Measurements from ENCODE around the gene TRIM24. TPM values are rescaled to one million over a fixed set of nuclear protein-coding genes. Genes with fewer than 3 reads are reported as not detected.
"Not testable (repeated sequence)": the region's sequence is repeated elsewhere in the genome, so short reads cannot be mapped to it uniquely, and the experiment has no call there.

Gene TRIM24
- total RNA-seq, 2 donors from 2014 or later = 16.2 to 18.1 TPM

DNA sequence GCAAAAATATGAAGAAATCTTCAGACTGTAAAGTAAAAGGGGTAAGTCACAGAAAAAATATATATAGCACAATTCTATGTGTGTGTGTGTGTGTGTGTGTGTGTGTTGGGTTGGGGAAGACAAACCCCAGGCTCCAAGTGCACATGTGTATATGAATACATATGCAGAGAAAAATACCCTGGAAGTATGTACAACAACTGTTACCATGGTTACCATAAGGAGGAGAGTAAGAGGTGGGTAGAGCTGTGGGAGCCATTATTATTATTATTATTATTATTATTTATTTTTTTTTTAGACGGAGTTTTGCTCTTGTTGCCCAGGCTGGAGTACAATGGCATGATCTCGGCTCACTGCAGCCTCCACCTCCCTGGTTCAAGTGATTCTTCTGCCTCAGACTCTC is 23.7 kb upstream of the TRIM24 start:
- Mint-ChIP-seq H3K27ac (no peak overlapping the region), H3K36me3 (ENCODE audit: insufficient read depth in 2 of 2) (peaks cover 1 to 5% of the 10 kb centered on the region in 2 donors), H3K9me3 (peaks cover 4 to 6% of the 10 kb centered on the region in 2 donors), H3K4me3 (no peak overlapping the region), H3K27me3 (ENCODE audit: low read depth) (no peaks in the 10 kb centered on the region), H3K4me1 (ENCODE audit: low read depth) (peaks cover 11% of the 10 kb centered on the region)
- ATAC-seq (replicated peaks in 1 of 2) (no peak), DNase-seq (no peak)

- no peak for DNase-seq
- peaks cover 0 to 1% of the 10 kb centered on the region in 2 donors for H3K9me3 Mint-ChIP-seq
- no peak overlapping the region for H3K27ac Mint-ChIP-seq
- no peak for ATAC-seq (replicated peaks in 1 of 2)
- H3K4me1 Mint-ChIP-seq (ENCODE audit: low read depth) = peaks cover 7% of the 10 kb centered on the region
- H3K36me3 Mint-ChIP-seq (ENCODE audit: insufficient read depth in 2 of 2) = no peaks in the 10 kb centered on the region
- H3K27me3 Mint-ChIP-seq (ENCODE audit: low read depth) = no peaks in the 10 kb centered on the region
- no peak overlapping the region for H3K4me3 Mint-ChIP-seq
Measured at GRCh38 chr7:138440460-138440859, 19.6 kb upstream of the TRIM24 start.

DNA sequence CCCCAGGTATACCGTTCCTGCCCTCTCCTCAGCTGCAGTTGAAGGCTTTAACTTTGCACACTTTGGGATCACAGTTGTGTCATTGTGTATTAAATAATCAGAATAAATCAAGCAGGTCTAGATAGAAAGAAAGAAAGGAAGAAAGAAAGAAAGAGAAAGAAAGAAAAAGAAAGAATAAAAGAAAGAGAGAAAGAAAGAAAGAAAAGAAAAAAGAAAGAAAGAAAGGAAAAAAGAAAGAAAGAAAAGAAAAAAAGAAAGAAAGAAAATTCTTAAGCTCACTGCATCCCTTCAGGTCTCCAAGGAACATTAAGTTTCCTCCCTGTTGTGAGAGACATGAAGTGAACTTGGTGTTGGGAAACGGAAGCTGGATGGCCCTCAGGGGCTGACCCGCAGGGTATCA is 17.2 kb upstream of the TRIM24 start:
- H3K4me3 Mint-ChIP-seq = no peak overlapping the region
- no peak for DNase-seq
- no peak for ATAC-seq (replicated peaks in 1 of 2)
- peaks cover 7% of the 10 kb centered on the region for H3K4me1 Mint-ChIP-seq (ENCODE audit: low read depth)
- no peaks in the 10 kb centered on the region for H3K36me3 Mint-ChIP-seq (ENCODE audit: insufficient read depth in 2 of 2)
- no peak overlapping the region for H3K27ac Mint-ChIP-seq
- H3K9me3 Mint-ChIP-seq = no peaks in the 10 kb centered on the region
- H3K27me3 Mint-ChIP-seq (ENCODE audit: low read depth) = no peaks in the 10 kb centered on the region

- no peaks in the 10 kb centered on the region for H3K27me3 Mint-ChIP-seq (ENCODE audit: low read depth)
- H3K9me3 Mint-ChIP-seq = no peaks in the 10 kb centered on the region
- ATAC-seq (replicated peaks in 1 of 2) (no peak), DNase-seq (peak; percentile 45 to 61)
- no peak overlapping the region for H3K27ac Mint-ChIP-seq
- no peak overlapping the region for H3K4me3 Mint-ChIP-seq
- no peaks in the 10 kb centered on the region for H3K36me3 Mint-ChIP-seq (ENCODE audit: insufficient read depth in 2 of 2)
- no peaks in the 10 kb centered on the region for H3K4me1 Mint-ChIP-seq (ENCODE audit: low read depth)
Measured at GRCh38 chr7:138449580-138449979, 10.5 kb upstream of the TRIM24 start.

DNA sequence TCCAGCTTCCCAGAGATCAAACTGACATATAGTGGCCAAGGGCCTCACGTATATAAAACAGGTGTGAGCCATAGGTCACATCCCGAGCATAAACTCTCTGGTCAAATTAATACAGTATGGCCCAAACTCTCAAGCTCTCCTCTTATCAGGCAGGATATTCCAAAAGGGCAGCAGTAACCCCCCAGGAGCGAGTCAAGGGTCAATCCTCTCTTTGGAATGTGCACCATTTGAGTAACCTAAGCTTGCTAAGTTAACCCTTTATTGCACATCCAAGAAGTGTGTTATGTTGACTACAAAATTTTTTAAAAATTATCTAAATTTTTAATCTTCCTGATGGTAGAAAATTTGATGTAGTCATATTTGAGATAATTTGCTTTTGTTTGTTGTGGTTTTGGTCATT is 4.5 kb upstream of the TRIM24 start:
- H3K27ac Mint-ChIP-seq = no peak overlapping the region
- H3K4me1 Mint-ChIP-seq (ENCODE audit: low read depth) = peaks cover 6% of the 10 kb centered on the region
- H3K36me3 Mint-ChIP-seq (ENCODE audit: insufficient read depth in 2 of 2) = no peaks in the 10 kb centered on the region
- no peaks in the 10 kb centered on the region for H3K27me3 Mint-ChIP-seq (ENCODE audit: low read depth)
- H3K4me3 Mint-ChIP-seq = no peak overlapping the region
- DNase-seq (no peak), ATAC-seq (replicated peaks in 1 of 2) (no peak)
- no peaks in the 10 kb centered on the region for H3K9me3 Mint-ChIP-seq

DNA sequence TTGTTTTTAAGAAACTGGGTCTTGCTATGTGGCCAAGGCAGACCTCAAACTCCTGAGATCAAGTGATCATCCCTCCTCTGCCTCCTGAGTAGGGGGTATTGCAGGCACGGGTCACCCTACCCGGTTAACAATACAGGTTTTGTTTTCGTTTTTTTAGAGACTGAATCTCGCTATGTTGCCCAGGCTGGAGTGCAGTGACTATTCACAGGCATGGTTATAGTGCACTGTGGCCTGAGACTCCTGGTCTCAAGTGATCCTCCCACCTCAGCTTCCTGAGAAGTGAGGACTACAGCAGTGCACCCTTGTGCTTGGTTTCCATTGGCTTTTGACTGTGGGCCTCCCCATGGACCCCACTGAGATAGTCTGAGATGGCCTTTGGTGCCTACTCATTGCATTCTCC is 3.8 kb upstream of the TRIM24 start:
- Mint-ChIP-seq H3K27me3 (ENCODE audit: low read depth) (no peaks in the 10 kb centered on the region), H3K36me3 (ENCODE audit: insufficient read depth in 2 of 2) (no peaks in the 10 kb centered on the region), H3K4me1 (ENCODE audit: low read depth) (peaks cover 9% of the 10 kb centered on the region), H3K27ac (no peak overlapping the region), H3K9me3 (no peaks in the 10 kb centered on the region), H3K4me3 (no peak overlapping the region)
- DNase-seq (no peak), ATAC-seq (replicated peaks in 1 of 2) (no peak)

GRCh38 chr7:138458576-138459412 is 1.3 kb upstream of the TRIM24 start:
- H3K27ac Mint-ChIP-seq = no peak overlapping the region
- DNase-seq (no peak), ATAC-seq (replicated peaks in 1 of 2) (no peak)
- no peaks in the 10 kb centered on the region for H3K27me3 Mint-ChIP-seq (ENCODE audit: low read depth)
- peaks cover 2 to 3% of the 10 kb centered on the region in 2 donors for H3K36me3 Mint-ChIP-seq (ENCODE audit: insufficient read depth in 2 of 2)
- H3K4me1 Mint-ChIP-seq (ENCODE audit: low read depth) = peaks cover 26% of the 10 kb centered on the region
- H3K4me3 Mint-ChIP-seq = peak overlapping the region in 1 of 2 donors; percentile 49
- no peaks in the 10 kb centered on the region for H3K9me3 Mint-ChIP-seq

DNA sequence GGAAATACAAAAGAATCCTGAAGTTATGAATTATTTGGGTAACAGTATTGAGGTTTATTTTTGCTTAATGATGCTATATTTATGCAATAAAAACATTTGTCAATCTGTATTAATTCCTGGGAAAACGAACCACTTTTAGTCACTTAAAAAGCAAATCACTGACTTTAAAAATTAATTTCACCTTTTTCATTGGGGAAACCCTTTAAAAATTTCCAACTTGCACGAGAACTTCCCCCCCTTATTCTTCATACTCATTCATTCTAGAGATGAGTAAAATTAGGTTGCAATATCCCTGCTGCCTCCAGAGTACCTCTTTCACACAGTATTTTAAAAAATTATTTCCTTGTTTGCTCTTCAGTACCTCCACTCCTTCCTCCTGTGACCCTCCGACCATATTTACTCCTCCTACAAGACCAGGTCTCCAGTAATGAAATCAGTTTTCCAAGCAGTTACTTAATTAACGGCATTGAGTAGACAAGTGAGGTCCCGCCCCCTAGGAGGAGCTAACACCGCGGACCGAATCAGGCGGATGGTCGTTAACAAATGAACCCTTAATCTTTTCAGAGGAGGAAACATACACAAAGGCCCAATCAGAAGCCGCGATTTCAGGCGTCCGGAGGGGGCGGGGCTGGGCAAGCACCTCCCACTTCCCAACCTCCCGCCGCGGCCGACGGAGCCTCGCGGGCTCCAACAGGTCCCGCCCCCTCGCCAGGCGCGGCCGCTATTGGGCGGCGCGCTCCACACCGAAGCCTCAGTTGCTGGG is 465 bp upstream of the TRIM24 start:
- no peaks in the 10 kb centered on the region for H3K9me3 Mint-ChIP-seq
- no peaks in the 10 kb centered on the region for H3K27me3 Mint-ChIP-seq (ENCODE audit: low read depth)
- H3K27ac Mint-ChIP-seq = peak overlapping the region; percentile 44
- peak; percentile 98 to 99 for DNase-seq
- H3K4me1 Mint-ChIP-seq (ENCODE audit: low read depth) = peaks cover 26% of the 10 kb centered on the region
- peak overlapping the region; percentile 86 to 90 for H3K4me3 Mint-ChIP-seq
- peaks cover 2 to 3% of the 10 kb centered on the region in 2 donors for H3K36me3 Mint-ChIP-seq (ENCODE audit: insufficient read depth in 2 of 2)
- peak; percentile 83 to 85 for ATAC-seq (replicated peaks in 1 of 2)

DNA sequence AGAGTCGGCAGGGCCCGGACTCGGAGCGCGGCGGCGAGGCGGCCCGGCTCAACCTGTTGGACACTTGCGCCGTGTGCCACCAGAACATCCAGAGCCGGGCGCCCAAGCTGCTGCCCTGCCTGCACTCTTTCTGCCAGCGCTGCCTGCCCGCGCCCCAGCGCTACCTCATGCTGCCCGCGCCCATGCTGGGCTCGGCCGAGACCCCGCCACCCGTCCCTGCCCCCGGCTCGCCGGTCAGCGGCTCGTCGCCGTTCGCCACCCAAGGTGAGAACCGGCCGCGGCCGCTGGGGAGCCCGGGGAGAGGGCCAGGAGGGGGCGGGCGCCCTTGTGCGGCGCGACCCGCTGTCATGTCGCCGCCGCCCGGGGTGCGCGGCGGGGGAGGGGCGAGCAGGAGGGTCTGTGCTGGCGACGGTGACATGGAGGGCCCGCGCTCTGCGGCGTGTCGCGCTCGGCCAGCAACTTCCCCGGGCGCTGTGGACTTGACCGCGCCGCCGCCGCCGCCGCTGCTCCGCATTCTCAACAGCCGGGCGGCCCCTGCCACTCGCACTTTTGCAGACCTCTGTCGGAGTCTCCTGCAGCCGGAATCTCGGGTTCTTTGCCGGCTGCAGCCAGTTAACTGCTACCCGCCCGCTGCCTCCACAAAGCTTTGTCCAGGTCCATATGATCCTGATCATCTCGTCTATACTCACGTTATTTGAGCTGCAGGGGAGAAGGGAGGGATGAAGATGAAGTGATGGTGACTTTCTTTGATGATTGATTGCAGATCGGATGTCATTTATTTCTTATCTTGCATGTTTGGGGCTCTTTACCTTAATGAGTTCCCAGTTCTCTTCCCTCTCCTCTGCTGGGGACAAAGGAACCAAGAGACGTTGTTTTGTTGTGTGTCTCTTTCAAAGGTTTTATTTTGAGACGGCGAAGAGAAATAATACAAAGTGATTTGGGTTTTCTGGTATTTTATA is 869 bp downstream of the TRIM24 start:
- DNase-seq = peak; percentile 68 to 73

GRCh38 chr7:138463291-138463618 is 3.2 kb downstream of the TRIM24 start:
- not testable (repeated sequence) for H3K27me3 Mint-ChIP-seq (ENCODE audit: low read depth); ATAC-seq (replicated peaks in 1 of 2); H3K36me3 Mint-ChIP-seq (ENCODE audit: insufficient read depth in 2 of 2); DNase-seq; H3K9me3 Mint-ChIP-seq
- peak overlapping the region; percentile 10 to 37 for H3K4me3 Mint-ChIP-seq
- H3K27ac Mint-ChIP-seq = peak overlapping the region; percentile 7
- peaks cover 53% of the 10 kb centered on the region for H3K4me1 Mint-ChIP-seq (ENCODE audit: low read depth)

More for the DNA sequence above, 869 bp downstream of the TRIM24 start:
- no peaks in the 10 kb centered on the region for H3K9me3 Mint-ChIP-seq
- ATAC-seq (replicated peaks in 1 of 2) = peak; percentile 36 to 38
- peaks cover 36% of the 10 kb centered on the region for H3K4me1 Mint-ChIP-seq (ENCODE audit: low read depth)
- H3K27me3 Mint-ChIP-seq (ENCODE audit: low read depth) = no peaks in the 10 kb centered on the region
- H3K36me3 Mint-ChIP-seq (ENCODE audit: insufficient read depth in 2 of 2) = peaks cover 2 to 3% of the 10 kb centered on the region in 2 donors
- peak overlapping the region; percentile 23 for H3K27ac Mint-ChIP-seq
- peak overlapping the region; percentile 85 to 86 for H3K4me3 Mint-ChIP-seq

DNA sequence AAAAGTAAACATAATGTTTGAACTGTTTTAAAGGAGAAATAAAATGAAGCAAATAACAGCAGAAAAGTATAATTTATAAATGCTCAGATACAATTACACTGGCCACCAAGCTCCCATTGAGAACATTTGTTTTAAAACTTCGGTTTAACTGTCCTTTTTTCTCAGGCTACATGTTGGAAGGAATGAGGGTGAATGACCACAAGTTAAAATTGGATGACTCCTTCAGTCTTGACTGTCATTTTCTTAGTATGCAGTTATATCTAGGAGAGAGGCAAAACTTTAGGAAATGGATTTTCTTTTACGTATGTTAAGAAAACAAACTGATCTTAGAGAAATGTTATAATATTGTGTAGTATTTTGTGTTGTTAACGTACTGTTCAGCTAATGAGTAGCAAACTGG is 5.0 kb downstream of the TRIM24 start:
- H3K36me3 Mint-ChIP-seq (ENCODE audit: insufficient read depth in 2 of 2) = peaks cover 2 to 9% of the 10 kb centered on the region in 2 donors

GRCh38 chr7:138466069-138466756 is 6.2 kb downstream of the TRIM24 start:
- not testable (repeated sequence) for DNase-seq; H3K9me3 Mint-ChIP-seq; H3K36me3 Mint-ChIP-seq (ENCODE audit: insufficient read depth in 2 of 2); H3K27me3 Mint-ChIP-seq (ENCODE audit: low read depth)
- peak; percentile 29 to 63 for ATAC-seq (replicated peaks in 1 of 2)
- H3K27ac Mint-ChIP-seq = peak overlapping the region; percentile 57
- H3K4me1 Mint-ChIP-seq (ENCODE audit: low read depth) = peaks cover 57% of the 10 kb centered on the region
- H3K4me3 Mint-ChIP-seq = peak overlapping the region in 1 of 2 donors; percentile 43

More for the DNA sequence above, 5.0 kb downstream of the TRIM24 start:
- peaks cover 60% of the 10 kb centered on the region for H3K4me1 Mint-ChIP-seq (ENCODE audit: low read depth)
- no peak overlapping the region for H3K4me3 Mint-ChIP-seq
- H3K27ac Mint-ChIP-seq = no peak overlapping the region
- no peaks in the 10 kb centered on the region for H3K9me3 Mint-ChIP-seq
- ATAC-seq (replicated peaks in 1 of 2) (no peak), DNase-seq (no peak)
- no peaks in the 10 kb centered on the region for H3K27me3 Mint-ChIP-seq (ENCODE audit: low read depth)
